GM12878 (cell line): ENCODE data around the gene C9orf72.

Experiments
- BMI1 ChIP-seq: fragments of 450-650 bp; IDR thresholded peaks from 2 replicates; pipeline ENCODE4 v1.6.1; 2016; ENCODE audit warnings: mild to moderate bottlenecking, moderate library complexity, borderline replicate concordance
- EP300 ChIP-seq, 2 experiments: fragments of 150-350 bp in 1 of 2; IDR thresholded peaks; 2 replicates each; pipeline ENCODE4 v1.6.1; 2011 to 2012; ENCODE audit warnings: low read depth in 2 of 2, low read length in 2 of 2, borderline replicate concordance in 1 of 2, improper control_type of control experiment in 1 of 2, inconsistent platforms in 1 of 2; ENCODE audit not compliant: control insufficient read depth in 1 of 2
- ESRRA ChIP-seq: IDR thresholded peaks from 2 replicates; pipeline ENCODE4 v1.6.1; 2012; ENCODE audit warnings: mild to moderate bottlenecking, low read length, improper control_type of control experiment
- FOXM1 ChIP-seq: IDR thresholded peaks from 2 replicates; pipeline ENCODE4 v1.6.1; 2012; ENCODE audit warnings: low read depth, mild to moderate bottlenecking, inconsistent platforms, low read length, moderate library complexity
- SP1 ChIP-seq: IDR thresholded peaks from one replicate; pipeline ENCODE4 v1.6.1; 2011; ENCODE audit warnings: low read depth, low read length
- TF ChIP-seq, protein P1 (sequence below): IDR thresholded peaks from 2 replicates; pipeline ENCODE4 v1.6.1; 2012; ENCODE audit warnings: mild to moderate bottlenecking, low read depth, low read length
- TF ChIP-seq, protein P2 (sequence below), 3 experiments: IDR thresholded peaks in 2 of 3; conservative IDR thresholded peaks in 1 of 3; 2 replicates each; pipeline ENCODE4 v1.5.1; 2011; ENCODE audit warnings: low read depth in 3 of 3, low read length in 3 of 3, mild to moderate bottlenecking in 3 of 3, control low read depth in 2 of 3, moderate library complexity in 2 of 3, inconsistent platforms in 1 of 3, mixed read lengths in 1 of 3; ENCODE audit not compliant: control insufficient read depth in 2 of 3, insufficient read depth in 1 of 3; ENCODE audit errors: extremely low read depth in 1 of 3
- TF ChIP-seq, protein P3 (sequence below): fragments of 450-650 bp; IDR thresholded peaks from 2 replicates; pipeline ENCODE4 v1.6.1; 2016; ENCODE audit warnings: mild to moderate bottlenecking
- TF ChIP-seq, protein P4 (sequence below): IDR thresholded peaks from 2 replicates; pipeline ENCODE4 v1.6.1; 2012; ENCODE audit warnings: low read depth, low read length, improper control_type of control experiment

DNA sequence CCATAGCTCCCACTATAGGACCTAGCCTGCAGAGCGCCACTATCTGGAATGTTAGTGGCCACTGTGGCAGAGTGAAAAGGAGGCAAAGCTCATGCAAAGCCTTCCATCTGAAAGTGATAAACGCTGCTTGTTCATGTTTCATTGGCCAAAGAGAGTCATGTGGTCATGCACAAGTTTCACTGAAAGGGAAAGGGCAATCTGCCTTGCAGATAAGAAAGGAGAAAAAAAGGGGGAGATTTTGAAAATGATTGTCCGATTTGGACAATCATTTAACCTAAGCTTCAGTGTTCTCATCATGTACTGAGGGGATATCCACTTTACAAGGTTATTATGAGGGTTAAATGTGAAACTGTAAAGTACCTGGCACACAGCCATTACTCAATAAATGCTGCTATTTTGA lies 34.6 kb downstream of the C9orf72 start:
- TF ChIP-seq FOXM1, result no peak
- TF ChIP-seq BMI1, result no peak
- TF ChIP-seq, protein P1, sequence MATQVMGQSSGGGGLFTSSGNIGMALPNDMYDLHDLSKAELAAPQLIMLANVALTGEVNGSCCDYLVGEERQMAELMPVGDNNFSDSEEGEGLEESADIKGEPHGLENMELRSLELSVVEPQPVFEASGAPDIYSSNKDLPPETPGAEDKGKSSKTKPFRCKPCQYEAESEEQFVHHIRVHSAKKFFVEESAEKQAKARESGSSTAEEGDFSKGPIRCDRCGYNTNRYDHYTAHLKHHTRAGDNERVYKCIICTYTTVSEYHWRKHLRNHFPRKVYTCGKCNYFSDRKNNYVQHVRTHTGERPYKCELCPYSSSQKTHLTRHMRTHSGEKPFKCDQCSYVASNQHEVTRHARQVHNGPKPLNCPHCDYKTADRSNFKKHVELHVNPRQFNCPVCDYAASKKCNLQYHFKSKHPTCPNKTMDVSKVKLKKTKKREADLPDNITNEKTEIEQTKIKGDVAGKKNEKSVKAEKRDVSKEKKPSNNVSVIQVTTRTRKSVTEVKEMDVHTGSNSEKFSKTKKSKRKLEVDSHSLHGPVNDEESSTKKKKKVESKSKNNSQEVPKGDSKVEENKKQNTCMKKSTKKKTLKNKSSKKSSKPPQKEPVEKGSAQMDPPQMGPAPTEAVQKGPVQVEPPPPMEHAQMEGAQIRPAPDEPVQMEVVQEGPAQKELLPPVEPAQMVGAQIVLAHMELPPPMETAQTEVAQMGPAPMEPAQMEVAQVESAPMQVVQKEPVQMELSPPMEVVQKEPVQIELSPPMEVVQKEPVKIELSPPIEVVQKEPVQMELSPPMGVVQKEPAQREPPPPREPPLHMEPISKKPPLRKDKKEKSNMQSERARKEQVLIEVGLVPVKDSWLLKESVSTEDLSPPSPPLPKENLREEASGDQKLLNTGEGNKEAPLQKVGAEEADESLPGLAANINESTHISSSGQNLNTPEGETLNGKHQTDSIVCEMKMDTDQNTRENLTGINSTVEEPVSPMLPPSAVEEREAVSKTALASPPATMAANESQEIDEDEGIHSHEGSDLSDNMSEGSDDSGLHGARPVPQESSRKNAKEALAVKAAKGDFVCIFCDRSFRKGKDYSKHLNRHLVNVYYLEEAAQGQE, result no peak
- TF ChIP-seq ESRRA, result no peak
- no peak for TF ChIP-seq EP300 (IDR thresholded peaks at IDR 0.05; ENCODE audit: borderline replicate concordance in 1 of 2, control insufficient read depth in 1 of 2, low read depth in 2 of 2, low read length in 2 of 2)
- TF ChIP-seq, protein P2, sequence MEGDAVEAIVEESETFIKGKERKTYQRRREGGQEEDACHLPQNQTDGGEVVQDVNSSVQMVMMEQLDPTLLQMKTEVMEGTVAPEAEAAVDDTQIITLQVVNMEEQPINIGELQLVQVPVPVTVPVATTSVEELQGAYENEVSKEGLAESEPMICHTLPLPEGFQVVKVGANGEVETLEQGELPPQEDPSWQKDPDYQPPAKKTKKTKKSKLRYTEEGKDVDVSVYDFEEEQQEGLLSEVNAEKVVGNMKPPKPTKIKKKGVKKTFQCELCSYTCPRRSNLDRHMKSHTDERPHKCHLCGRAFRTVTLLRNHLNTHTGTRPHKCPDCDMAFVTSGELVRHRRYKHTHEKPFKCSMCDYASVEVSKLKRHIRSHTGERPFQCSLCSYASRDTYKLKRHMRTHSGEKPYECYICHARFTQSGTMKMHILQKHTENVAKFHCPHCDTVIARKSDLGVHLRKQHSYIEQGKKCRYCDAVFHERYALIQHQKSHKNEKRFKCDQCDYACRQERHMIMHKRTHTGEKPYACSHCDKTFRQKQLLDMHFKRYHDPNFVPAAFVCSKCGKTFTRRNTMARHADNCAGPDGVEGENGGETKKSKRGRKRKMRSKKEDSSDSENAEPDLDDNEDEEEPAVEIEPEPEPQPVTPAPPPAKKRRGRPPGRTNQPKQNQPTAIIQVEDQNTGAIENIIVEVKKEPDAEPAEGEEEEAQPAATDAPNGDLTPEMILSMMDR (IDR thresholded peaks at IDR 0.05 in 2 of 3, conservative IDR thresholded peaks at IDR 0.05 in 1 of 3; ENCODE audit: control insufficient read depth in 2 of 3, extremely low read depth in 1 of 3, insufficient read depth in 1 of 3, low read depth in 3 of 3, low read length in 3 of 3), result no peak
- TF ChIP-seq SP1, result no peak
- TF ChIP-seq, protein P3, sequence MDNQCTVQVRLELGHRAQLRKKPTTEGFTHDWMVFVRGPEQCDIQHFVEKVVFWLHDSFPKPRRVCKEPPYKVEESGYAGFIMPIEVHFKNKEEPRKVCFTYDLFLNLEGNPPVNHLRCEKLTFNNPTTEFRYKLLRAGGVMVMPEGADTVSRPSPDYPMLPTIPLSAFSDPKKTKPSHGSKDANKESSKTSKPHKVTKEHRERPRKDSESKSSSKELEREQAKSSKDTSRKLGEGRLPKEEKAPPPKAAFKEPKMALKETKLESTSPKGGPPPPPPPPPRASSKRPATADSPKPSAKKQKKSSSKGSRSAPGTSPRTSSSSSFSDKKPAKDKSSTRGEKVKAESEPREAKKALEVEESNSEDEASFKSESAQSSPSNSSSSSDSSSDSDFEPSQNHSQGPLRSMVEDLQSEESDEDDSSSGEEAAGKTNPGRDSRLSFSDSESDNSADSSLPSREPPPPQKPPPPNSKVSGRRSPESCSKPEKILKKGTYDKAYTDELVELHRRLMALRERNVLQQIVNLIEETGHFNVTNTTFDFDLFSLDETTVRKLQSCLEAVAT, result no peak
- TF ChIP-seq, protein P4, sequence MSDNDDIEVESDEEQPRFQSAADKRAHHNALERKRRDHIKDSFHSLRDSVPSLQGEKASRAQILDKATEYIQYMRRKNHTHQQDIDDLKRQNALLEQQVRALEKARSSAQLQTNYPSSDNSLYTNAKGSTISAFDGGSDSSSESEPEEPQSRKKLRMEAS, result no peak
